HepG2 (cell line): Measurements from ENCODE around the gene DPEP3. TPM values are rescaled to one million over a fixed set of nuclear protein-coding genes. Genes with fewer than 3 reads are reported as not detected.

Source experiments
- AHDC1 ChIP-seq: sonication (generic); formaldehyde crosslinking; IDR thresholded peaks from 2 replicates; pipeline ENCODE4 v1.5.1; 2020; ENCODE audit warnings: mild to moderate bottlenecking, missing genetic modification reagents, borderline replicate concordance
- ATAD3A ChIP-seq: sonication (generic); formaldehyde crosslinking; IDR thresholded peaks from 2 replicates; pipeline ENCODE4 v1.4.0; 2020; ENCODE audit warnings: missing genetic modification reagents
- CREM ChIP-seq, 2 experiments: sonication (generic) in 1 of 2; formaldehyde crosslinking in 1 of 2; IDR thresholded peaks; 2 replicates each; pipeline versions ENCODE4 v1.4.0 to v1.6.1; 2016 to 2020; ENCODE audit warnings: antibody characterized with exemption in 1 of 2, mild to moderate bottlenecking in 1 of 2, missing genetic modification reagents in 1 of 2
- DR1 ChIP-seq: sonication (generic); formaldehyde crosslinking; IDR thresholded peaks from 2 replicates; pipeline ENCODE4 v1.8.0; 2021; ENCODE audit warnings: mild to moderate bottlenecking, missing genetic modification reagents, inconsistent platforms
- HIC2 ChIP-seq: sonication (generic); formaldehyde crosslinking; IDR thresholded peaks from 2 replicates; pipeline ENCODE4 v1.9.0; 2022; ENCODE audit warnings: low read depth, missing genetic modification reagents
- MXD4 ChIP-seq: IDR thresholded peaks from 2 replicates; pipeline ENCODE4 v1.6.1; 2016; ENCODE audit warnings: mild to moderate bottlenecking, missing biosample characterization, missing genetic modification reagents
- NR2F2 ChIP-seq: IDR thresholded peaks from 2 replicates; pipeline ENCODE4 v1.6.1; 2012; ENCODE audit warnings: low read depth, inconsistent platforms, borderline replicate concordance
- PRPF4 ChIP-seq: fragments of 200-400 bp; formaldehyde crosslinking; IDR thresholded peaks from 2 replicates; pipeline ENCODE4 v1.6.1; 2016; ENCODE audit warnings: low read length, low read depth; ENCODE audit not compliant: poor library complexity, severe bottlenecking
- SNAPC5 ChIP-seq: sonication (generic); formaldehyde crosslinking; IDR thresholded peaks from 2 replicates; pipeline ENCODE4 v1.8.1; 2023; ENCODE audit warnings: mild to moderate bottlenecking, missing genetic modification reagents, borderline replicate concordance
- TIGD3 ChIP-seq: sonication (generic); formaldehyde crosslinking; IDR thresholded peaks from 2 replicates; pipeline ENCODE4 v1.5.1; 2020; ENCODE audit warnings: mild to moderate bottlenecking, missing genetic modification reagents, borderline replicate concordance
- ZEB1 ChIP-seq: IDR thresholded peaks from 2 replicates; pipeline ENCODE4 v1.6.1; 2012; ENCODE audit warnings: mild to moderate bottlenecking, low read depth, inconsistent platforms; ENCODE audit not compliant: insufficient replicate concordance
- ZFP62 ChIP-seq: sonication (generic); formaldehyde crosslinking; IDR thresholded peaks from 2 replicates; pipeline ENCODE4 v1.4.0; 2020; ENCODE audit warnings: missing genetic modification reagents
- ZKSCAN1 ChIP-seq: fragments of 150-350 bp; IDR thresholded peaks from 2 replicates; pipeline ENCODE4 v1.6.1; 2014; ENCODE audit warnings: low read length
- ZNF101 ChIP-seq: sonication (generic); formaldehyde crosslinking; IDR thresholded peaks from 2 replicates; pipeline ENCODE4 v1.4.0; 2020; ENCODE audit warnings: mild to moderate bottlenecking, low read depth, missing genetic modification reagents, borderline replicate concordance
- ZNF446 ChIP-seq: sonication (generic); formaldehyde crosslinking; IDR thresholded peaks from 2 replicates; pipeline ENCODE4 v1.5.0; 2020; ENCODE audit warnings: mild to moderate bottlenecking, missing genetic modification reagents
- ZNF547 ChIP-seq: sonication (generic); formaldehyde crosslinking; IDR thresholded peaks from 2 replicates; pipeline ENCODE4 v1.5.1; 2020; ENCODE audit warnings: mild to moderate bottlenecking, missing genetic modification reagents
- ZNF550 ChIP-seq: sonication (generic); formaldehyde crosslinking; IDR thresholded peaks from 2 replicates; pipeline ENCODE4 v1.4.0; 2020; ENCODE audit warnings: mild to moderate bottlenecking, missing genetic modification reagents, borderline replicate concordance
- ZNF770 ChIP-seq: sonication (generic); formaldehyde crosslinking; IDR thresholded peaks from 2 replicates; pipeline ENCODE4 v1.5.0; 2020; ENCODE audit warnings: mild to moderate bottlenecking, missing genetic modification reagents
- polyA plus RNA-seq, 8 experiments: library from polyadenylated mRNA; depleted of rRNA in 3 of 8; stranded (reverse) in 7 of 8; unstranded in 1 of 8; fragments of >200 nt; fragmentation: Illumina TruSeq in 4 of 8; extraction: Trizol in 4 of 8; gene quantifications; 2 replicates each; pipeline versions ENCODE4 v1.2.1 to v1.2.3, GENCODE V29; 2011 to 2016; ENCODE audit warnings: low read depth in 4 of 8, missing spikeins in 1 of 8, mixed read lengths in 1 of 8; ENCODE audit not compliant: insufficient read depth in 1 of 8
- total RNA-seq, 5 experiments: library from RNA; depleted of rRNA; stranded (reverse); fragments of >200 nt; fragmentation: Illumina TruSeq; extraction: Trizol; gene quantifications; 2 replicates each; pipeline ENCODE4 v1.2.3, GENCODE V29; 2016; ENCODE audit warnings: low read depth in 1 of 5

The DPEP3 gene
- total and polyA plus RNA-seq, 2 of the 13 experiments (the other 11 are each of a cell fraction or from before 2014, with no cell fraction given), result not detected

- TF ChIP-seq ZNF770 (CRISPR knock-in tag), result no peak
- no peak for TF ChIP-seq DR1 (CRISPR knock-in tag)
- TF ChIP-seq ZEB1, result no peak
- TF ChIP-seq NR2F2, result no peak
- TF ChIP-seq AHDC1 (CRISPR knock-in tag), result no peak
- no peak for TF ChIP-seq ZNF101 (CRISPR knock-in tag)
- no peak for TF ChIP-seq PRPF4
- TF ChIP-seq ZNF547 (CRISPR knock-in tag), result 0 out of 2 replicates have a peak, but pooled peaks have one; percentile 6
- no peak for TF ChIP-seq ATAD3A (CRISPR knock-in tag)
- TF ChIP-seq ZNF550 (CRISPR knock-in tag), result no peak; the same call in 1 of the 2 replicates
- TF ChIP-seq ZKSCAN1, result no peak
- no peak for TF ChIP-seq SNAPC5 (CRISPR knock-in tag)
- no peak for TF ChIP-seq ZFP62 (CRISPR knock-in tag)
- TF ChIP-seq CREM (IDR thresholded peaks at IDR 0.05), result no peak
- no peak for TF ChIP-seq CREM (CRISPR knock-in tag; IDR thresholded peaks at IDR 0.05)
- TF ChIP-seq MXD4 (CRISPR knock-in tag), result no peak
- no peak; the same call in 1 of the 2 replicates for TF ChIP-seq HIC2 (CRISPR knock-in tag)
- no peak; the same call in 1 of the 2 replicates for TF ChIP-seq TIGD3 (CRISPR knock-in tag)
- no peak; the same call in 1 of the 2 replicates for TF ChIP-seq ZNF446
Observed at GRCh38 chr16:67936124-67936879, 44.0 kb downstream of the DPEP3 start, which contains the start of gene PSMB10 (continued).
